ENCODE results near the gene GLA. TPM values are rescaled to one million over a fixed set of nuclear protein-coding genes. Genes with fewer than 3 reads are reported as not detected.

GLA gene
- total and polyA plus RNA-seq, 2 of the 4 experiments (the other 2 are of a cell fraction): 27.9 to 38.7 TPM

DNA sequence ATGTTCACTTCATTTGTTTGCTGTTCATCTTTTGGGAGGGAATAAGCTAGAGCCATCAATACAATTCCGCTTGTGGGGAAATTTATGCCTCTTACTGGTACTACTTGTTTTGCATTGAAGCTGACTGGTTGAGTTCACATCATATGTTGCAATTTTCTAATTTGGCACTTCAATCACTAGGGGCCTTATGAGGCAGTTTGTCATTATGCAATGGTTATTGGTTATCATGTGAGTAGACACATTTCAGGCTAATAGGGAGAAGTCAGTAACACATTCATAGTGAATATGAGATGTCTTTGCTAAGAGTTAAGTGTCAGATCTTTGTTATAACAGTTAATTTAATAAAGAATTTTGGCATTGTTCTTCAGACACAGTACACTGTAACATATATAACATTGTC, 11.9 kb downstream of the GLA start:
- no peak overlapping the region for H4K5ac ChIP-seq (ENCODE audit: low read depth, low read length)
- peaks cover 13% of the 10 kb centered on the region; the same call in 1 of the 2 replicates for H4K20me1 ChIP-seq (ENCODE audit: insufficient read depth, low read length)
- TF ChIP-seq, protein P1, sequence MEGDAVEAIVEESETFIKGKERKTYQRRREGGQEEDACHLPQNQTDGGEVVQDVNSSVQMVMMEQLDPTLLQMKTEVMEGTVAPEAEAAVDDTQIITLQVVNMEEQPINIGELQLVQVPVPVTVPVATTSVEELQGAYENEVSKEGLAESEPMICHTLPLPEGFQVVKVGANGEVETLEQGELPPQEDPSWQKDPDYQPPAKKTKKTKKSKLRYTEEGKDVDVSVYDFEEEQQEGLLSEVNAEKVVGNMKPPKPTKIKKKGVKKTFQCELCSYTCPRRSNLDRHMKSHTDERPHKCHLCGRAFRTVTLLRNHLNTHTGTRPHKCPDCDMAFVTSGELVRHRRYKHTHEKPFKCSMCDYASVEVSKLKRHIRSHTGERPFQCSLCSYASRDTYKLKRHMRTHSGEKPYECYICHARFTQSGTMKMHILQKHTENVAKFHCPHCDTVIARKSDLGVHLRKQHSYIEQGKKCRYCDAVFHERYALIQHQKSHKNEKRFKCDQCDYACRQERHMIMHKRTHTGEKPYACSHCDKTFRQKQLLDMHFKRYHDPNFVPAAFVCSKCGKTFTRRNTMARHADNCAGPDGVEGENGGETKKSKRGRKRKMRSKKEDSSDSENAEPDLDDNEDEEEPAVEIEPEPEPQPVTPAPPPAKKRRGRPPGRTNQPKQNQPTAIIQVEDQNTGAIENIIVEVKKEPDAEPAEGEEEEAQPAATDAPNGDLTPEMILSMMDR (conservative IDR thresholded peaks at IDR 0.05; ENCODE audit: low read depth, low read length): no peak
- peak; percentile 47; the same call in 1 of the 2 replicates for TF ChIP-seq CEBPB (IDR thresholded peaks at IDR 0.05; ENCODE audit: low read depth, low read length)
- 100% methylated on average over 1 of the region's 1 CpG; no CpG with 5 or more reads in 1 of the 2 experiments for WGBS, 2 experiments (ENCODE audit: extremely low coverage in 2 of 2, insufficient read length in 1 of 2)
- no TSS peak for BruUV-seq (replicated peaks)
- no peak overlapping the region for H3K14ac ChIP-seq (replicated peaks; ENCODE audit: low read depth, low read length)
- ChIA-PET CTCF (no interaction called here), POLR2A (ENCODE audit: unreplicated experiment) (no interaction called here)
- no peak overlapping the region for H2BK5ac ChIP-seq (ENCODE audit: low read depth, low read length, poor library complexity, severe bottlenecking)
- H2AFZ ChIP-seq (replicated peaks; ENCODE audit: low read length, poor library complexity): no peak overlapping the region
- H3K56ac ChIP-seq (ENCODE audit: extremely low read depth, insufficient read depth, low read length): no peak overlapping the region
- H4K8ac ChIP-seq (ENCODE audit: low read depth in 2 of 2, low read length in 2 of 2): no peak overlapping the region
- H3K9me3 ChIP-seq (ENCODE audit: control insufficient read depth, insufficient read depth, low read length): no peaks in the 10 kb centered on the region
- H2AK5ac ChIP-seq (ENCODE audit: low read depth, low read length): no peak overlapping the region
- no peak overlapping the region for H3K23ac ChIP-seq (ENCODE audit: low read depth, low read length)
- H4K91ac ChIP-seq (ENCODE audit: insufficient read depth, low read depth, low read length): no peak overlapping the region
- dilution Hi-C loops (cut with HindIII; ENCODE audit: low sequenced_read_pairs, unreplicated experiment): no loop called here
- peaks cover 11% of the 10 kb centered on the region; the same call in 1 of the 2 replicates for H3K36me3 ChIP-seq (ENCODE audit: control insufficient read depth, insufficient read depth, low read length)
- H3K9ac ChIP-seq (ENCODE audit: low read depth, low read length): no peak overlapping the region
- DNase-seq: no peak
- H3K4me1 ChIP-seq (ENCODE audit: control insufficient read depth, insufficient read depth, low read length): no peaks in the 10 kb centered on the region
- no peak for ATAC-seq (ENCODE audit: low read depth)
- no peak overlapping the region for H3K27ac ChIP-seq (ENCODE audit: insufficient read depth, low read length)
- no peak overlapping the region for H2BK15ac ChIP-seq (ENCODE audit: low read depth, low read length)
- H2BK20ac ChIP-seq (ENCODE audit: low read depth, low read length): no peak overlapping the region
- peaks cover 0 to 16% of the 10 kb centered on the region in 2 experiments; a peak in 2 of 4 replicates for H3K79me1 ChIP-seq (ENCODE audit: low read depth in 1 of 2, low read length in 2 of 2)
- in situ Hi-C loops (cut with MboI; ENCODE audit: low sequenced_read_pairs): no loop called here
- H2BK120ac ChIP-seq (ENCODE audit: low read depth, low read length): no peak overlapping the region
- H3K4ac ChIP-seq (ENCODE audit: low read depth, low read length): no peak overlapping the region
- intact Hi-C loops (cut with micrococcal nuclease): no loop called here
- no peaks in the 10 kb centered on the region for H3K9me1 ChIP-seq (ENCODE audit: insufficient read depth, low read length)
- no peak overlapping the region for H3K4me2 ChIP-seq (ENCODE audit: low read depth, low read length)
- H2AK9ac ChIP-seq (replicated peaks; ENCODE audit: low read depth, low read length, poor library complexity): no peak overlapping the region
- H3K4me3 ChIP-seq (ENCODE audit: insufficient read depth, low read depth, low read length): no peak overlapping the region
- no peaks in the 10 kb centered on the region; the same call in 1 of the 2 replicates for H3K27me3 ChIP-seq (ENCODE audit: control insufficient read depth, insufficient read depth, low read length)
- H3K18ac ChIP-seq (ENCODE audit: low read depth, low read length): no peak overlapping the region
